Neural cell (in vitro differentiated cells): Measurements from ENCODE around the gene CD84. TPM values are rescaled to one million over a fixed set of nuclear protein-coding genes. Genes with fewer than 3 reads are reported as not detected.

Experiments used
- H2AFZ ChIP-seq: fragments of 200-600, 300-800 bp; sonication (generic), shearing (Covaris generic); 2 replicates; pipeline ENCODE4 v1.6.0; 2014; ENCODE audit warnings: low read depth, mild to moderate bottlenecking, antibody characterized with exemption, low read length, moderate library complexity
- H3F3A ChIP-seq: fragments of 200-600 bp; shearing (Covaris generic); 2 replicates; pipeline ENCODE4 v1.6.1; 2016; ENCODE audit warnings: mild to moderate bottlenecking, moderate library complexity, mixed read lengths, antibody characterized with exemption, low read length; ENCODE audit not compliant: insufficient read depth, poor library complexity, severe bottlenecking
- H3K27ac ChIP-seq: fragments of 200-600, 300-800 bp; sonication (generic), shearing (Covaris generic); 2 replicates; pipeline ENCODE4 v1.5.1; 2014; ENCODE audit warnings: mild to moderate bottlenecking, low read length, moderate library complexity
- H3K27me3 ChIP-seq: fragments of 300-800, 200-600 bp; sonication (generic), shearing (Covaris generic); 2 replicates; pipeline ENCODE4 v1.6.0; 2014; ENCODE audit warnings: mild to moderate bottlenecking, low read depth, low read length, moderate library complexity; ENCODE audit not compliant: insufficient read depth
- H3K36me3 ChIP-seq: fragments of 300-800, 200-600 bp; sonication (generic), shearing (Covaris generic); 2 replicates; pipeline ENCODE4 v1.5.1; 2014; ENCODE audit warnings: mild to moderate bottlenecking, antibody characterized with exemption, low read length, moderate library complexity; ENCODE audit not compliant: insufficient read depth
- H3K4me2 ChIP-seq: fragments of 300-800, 200-600 bp; sonication (generic), shearing (Covaris generic); 2 replicates; pipeline ENCODE4 v1.6.0; 2014; ENCODE audit warnings: mild to moderate bottlenecking, low read length
- H3K4me3 ChIP-seq: fragments of 300-800, 200-600 bp; sonication (generic), shearing (Covaris generic); 2 replicates; pipeline ENCODE4 v1.5.1; 2014; ENCODE audit warnings: mild to moderate bottlenecking, low read length, moderate library complexity
- H3K79me2 ChIP-seq: fragments of 200-600 bp; shearing (Covaris generic); replicated peaks from 2 replicates; pipeline ENCODE4 v1.6.0; 2014; ENCODE audit warnings: mild to moderate bottlenecking, low read length, moderate library complexity; ENCODE audit not compliant: insufficient read depth
- H3K9ac ChIP-seq: fragments of 300-800, 200-600 bp; sonication (generic), shearing (Covaris generic); 2 replicates; pipeline ENCODE4 v1.6.1; 2016; ENCODE audit warnings: mild to moderate bottlenecking, low read length, mixed read lengths
- H3K9me2 ChIP-seq: fragments of 200-600 bp; shearing (Covaris generic); 2 replicates; pipeline ENCODE4 v1.6.1; 2016; ENCODE audit warnings: mild to moderate bottlenecking, low read length, mixed read lengths; ENCODE audit not compliant: insufficient read depth
- H3K9me3 ChIP-seq: fragments of 200-600, 300-800 bp; sonication (generic), shearing (Covaris generic); 2 replicates; pipeline ENCODE4 v1.6.1; 2016; ENCODE audit warnings: mild to moderate bottlenecking, mixed run types, low read length, moderate library complexity, mixed read lengths
- H4K20me1 ChIP-seq: fragments of 200-600 bp; shearing (Covaris generic); 2 replicates; pipeline ENCODE4 v1.6.1; 2016; ENCODE audit warnings: mild to moderate bottlenecking, mixed run types; ENCODE audit not compliant: insufficient read depth
- EP300 ChIP-seq: fragments of 450-650 bp; conservative IDR thresholded peaks from 2 replicates; pipeline ENCODE4 v1.6.1; 2014; ENCODE audit warnings: antibody characterized with exemption, mild to moderate bottlenecking, moderate library complexity; ENCODE audit not compliant: poor library complexity, severe bottlenecking
- EZH2 ChIP-seq: fragments of 200-600, 300-800 bp; shearing (Covaris generic), sonication (generic); IDR thresholded peaks from 2 replicates; pipeline ENCODE4 v1.6.1; 2014; ENCODE audit warnings: antibody characterized with exemption, low read length, borderline replicate concordance, mild to moderate bottlenecking; ENCODE audit not compliant: insufficient read depth, poor library complexity, severe bottlenecking
- MXI1 ChIP-seq: fragments of 450-650 bp; conservative IDR thresholded peaks from 2 replicates; pipeline ENCODE4 v1.6.1; 2014; ENCODE audit warnings: antibody characterized with exemption, mild to moderate bottlenecking; ENCODE audit not compliant: poor library complexity, severe bottlenecking
- POLR2AphosphoS5 ChIP-seq: IDR thresholded peaks from 2 replicates; pipeline ENCODE4 v1.6.1; 2012
- RAD21 ChIP-seq: fragments of 450-650 bp; conservative IDR thresholded peaks from 2 replicates; pipeline ENCODE4 v1.6.1; 2014; ENCODE audit warnings: antibody characterized with exemption, mild to moderate bottlenecking, moderate library complexity
- SMC3 ChIP-seq: fragments of 450-650 bp; conservative IDR thresholded peaks from 2 replicates; pipeline ENCODE4 v1.6.1; 2014; ENCODE audit warnings: antibody characterized with exemption, mild to moderate bottlenecking, moderate library complexity; ENCODE audit not compliant: poor library complexity
- TAF1 ChIP-seq: IDR thresholded peaks from 2 replicates; pipeline ENCODE4 v1.6.1; 2012; ENCODE audit warnings: low read depth
- polyA plus RNA-seq: library from polyadenylated mRNA; depleted of rRNA; stranded (reverse); fragments of >200 nt; gene quantifications from 2 replicates; pipeline ENCODE4 v1.2.3, GENCODE V29; 2014
- TF ChIP-seq, protein P1 (sequence below): fragments of 450-650 bp; IDR thresholded peaks from 2 replicates; pipeline ENCODE4 v1.5.1; 2014; ENCODE audit warnings: antibody characterized with exemption, mild to moderate bottlenecking, moderate library complexity; ENCODE audit not compliant: poor library complexity, severe bottlenecking
- TF ChIP-seq, protein P2 (sequence below): IDR thresholded peaks from 2 replicates; pipeline ENCODE4 v1.6.1; 2012; ENCODE audit warnings: borderline replicate concordance

Gene CD84
- polyA plus RNA-seq, 1 donor from 2014 or later, result not detected

DNA sequence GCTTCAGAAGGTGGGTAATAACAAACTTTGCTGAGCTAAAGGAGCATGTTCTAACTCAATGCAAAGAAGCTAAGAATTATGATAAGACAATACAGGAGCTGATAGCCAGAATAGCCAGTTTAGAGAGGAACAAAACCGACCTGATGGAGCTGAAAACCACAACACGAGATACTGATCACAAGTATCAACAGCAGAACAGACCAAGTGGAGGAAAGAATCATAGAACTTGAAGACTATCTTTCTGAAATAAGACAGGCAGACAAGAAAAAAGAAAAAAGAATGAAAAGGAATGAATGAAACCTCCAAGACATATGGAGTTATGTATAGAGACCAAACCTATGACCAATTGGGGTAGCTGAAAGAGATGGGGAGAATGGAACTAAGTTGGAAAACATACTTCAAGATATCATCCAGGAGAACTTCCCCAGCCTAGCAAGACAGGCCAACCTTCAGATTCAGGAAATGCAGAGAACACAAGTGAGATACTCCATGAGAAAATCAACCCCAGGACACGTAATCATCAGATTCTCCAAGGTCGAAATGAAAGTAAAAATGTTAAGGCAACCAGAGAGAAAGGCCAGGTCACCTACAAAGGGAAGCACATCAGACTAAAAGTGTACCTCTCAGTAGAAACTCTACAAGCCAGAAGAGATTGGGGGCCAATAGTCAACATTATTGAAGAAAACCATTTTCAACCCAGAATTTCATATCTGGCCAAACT, 20.5 kb downstream of the CD84 start:
- no peaks in the 10 kb centered on the region for H4K20me1 ChIP-seq
- H3K36me3 ChIP-seq, result no peaks in the 10 kb centered on the region
- TF ChIP-seq EP300 (no peak), TAF1 (no peak), MXI1 (no peak), SMC3 (no peak), POLR2AphosphoS5 (no peak), EZH2 (no peak), RAD21 (no peak)
- TF ChIP-seq, protein P1, sequence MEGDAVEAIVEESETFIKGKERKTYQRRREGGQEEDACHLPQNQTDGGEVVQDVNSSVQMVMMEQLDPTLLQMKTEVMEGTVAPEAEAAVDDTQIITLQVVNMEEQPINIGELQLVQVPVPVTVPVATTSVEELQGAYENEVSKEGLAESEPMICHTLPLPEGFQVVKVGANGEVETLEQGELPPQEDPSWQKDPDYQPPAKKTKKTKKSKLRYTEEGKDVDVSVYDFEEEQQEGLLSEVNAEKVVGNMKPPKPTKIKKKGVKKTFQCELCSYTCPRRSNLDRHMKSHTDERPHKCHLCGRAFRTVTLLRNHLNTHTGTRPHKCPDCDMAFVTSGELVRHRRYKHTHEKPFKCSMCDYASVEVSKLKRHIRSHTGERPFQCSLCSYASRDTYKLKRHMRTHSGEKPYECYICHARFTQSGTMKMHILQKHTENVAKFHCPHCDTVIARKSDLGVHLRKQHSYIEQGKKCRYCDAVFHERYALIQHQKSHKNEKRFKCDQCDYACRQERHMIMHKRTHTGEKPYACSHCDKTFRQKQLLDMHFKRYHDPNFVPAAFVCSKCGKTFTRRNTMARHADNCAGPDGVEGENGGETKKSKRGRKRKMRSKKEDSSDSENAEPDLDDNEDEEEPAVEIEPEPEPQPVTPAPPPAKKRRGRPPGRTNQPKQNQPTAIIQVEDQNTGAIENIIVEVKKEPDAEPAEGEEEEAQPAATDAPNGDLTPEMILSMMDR, result no peak
- TF ChIP-seq, protein P2, sequence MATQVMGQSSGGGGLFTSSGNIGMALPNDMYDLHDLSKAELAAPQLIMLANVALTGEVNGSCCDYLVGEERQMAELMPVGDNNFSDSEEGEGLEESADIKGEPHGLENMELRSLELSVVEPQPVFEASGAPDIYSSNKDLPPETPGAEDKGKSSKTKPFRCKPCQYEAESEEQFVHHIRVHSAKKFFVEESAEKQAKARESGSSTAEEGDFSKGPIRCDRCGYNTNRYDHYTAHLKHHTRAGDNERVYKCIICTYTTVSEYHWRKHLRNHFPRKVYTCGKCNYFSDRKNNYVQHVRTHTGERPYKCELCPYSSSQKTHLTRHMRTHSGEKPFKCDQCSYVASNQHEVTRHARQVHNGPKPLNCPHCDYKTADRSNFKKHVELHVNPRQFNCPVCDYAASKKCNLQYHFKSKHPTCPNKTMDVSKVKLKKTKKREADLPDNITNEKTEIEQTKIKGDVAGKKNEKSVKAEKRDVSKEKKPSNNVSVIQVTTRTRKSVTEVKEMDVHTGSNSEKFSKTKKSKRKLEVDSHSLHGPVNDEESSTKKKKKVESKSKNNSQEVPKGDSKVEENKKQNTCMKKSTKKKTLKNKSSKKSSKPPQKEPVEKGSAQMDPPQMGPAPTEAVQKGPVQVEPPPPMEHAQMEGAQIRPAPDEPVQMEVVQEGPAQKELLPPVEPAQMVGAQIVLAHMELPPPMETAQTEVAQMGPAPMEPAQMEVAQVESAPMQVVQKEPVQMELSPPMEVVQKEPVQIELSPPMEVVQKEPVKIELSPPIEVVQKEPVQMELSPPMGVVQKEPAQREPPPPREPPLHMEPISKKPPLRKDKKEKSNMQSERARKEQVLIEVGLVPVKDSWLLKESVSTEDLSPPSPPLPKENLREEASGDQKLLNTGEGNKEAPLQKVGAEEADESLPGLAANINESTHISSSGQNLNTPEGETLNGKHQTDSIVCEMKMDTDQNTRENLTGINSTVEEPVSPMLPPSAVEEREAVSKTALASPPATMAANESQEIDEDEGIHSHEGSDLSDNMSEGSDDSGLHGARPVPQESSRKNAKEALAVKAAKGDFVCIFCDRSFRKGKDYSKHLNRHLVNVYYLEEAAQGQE, result no peak
- H3K9ac ChIP-seq, result no peak overlapping the region
- H3K27me3 ChIP-seq, result no peaks in the 10 kb centered on the region
- no peak overlapping the region for H3K27ac ChIP-seq
- H3K9me2 ChIP-seq, result no peaks in the 10 kb centered on the region
- H3F3A ChIP-seq, result no peaks in the 10 kb centered on the region
- H3K4me2 ChIP-seq, result no peak overlapping the region
- no peak overlapping the region for H3K4me3 ChIP-seq
- no peaks in the 10 kb centered on the region for H3K9me3 ChIP-seq
- H3K79me2 ChIP-seq, result no peaks in the 10 kb centered on the region
- H2AFZ ChIP-seq, result no peak overlapping the region

DNA sequence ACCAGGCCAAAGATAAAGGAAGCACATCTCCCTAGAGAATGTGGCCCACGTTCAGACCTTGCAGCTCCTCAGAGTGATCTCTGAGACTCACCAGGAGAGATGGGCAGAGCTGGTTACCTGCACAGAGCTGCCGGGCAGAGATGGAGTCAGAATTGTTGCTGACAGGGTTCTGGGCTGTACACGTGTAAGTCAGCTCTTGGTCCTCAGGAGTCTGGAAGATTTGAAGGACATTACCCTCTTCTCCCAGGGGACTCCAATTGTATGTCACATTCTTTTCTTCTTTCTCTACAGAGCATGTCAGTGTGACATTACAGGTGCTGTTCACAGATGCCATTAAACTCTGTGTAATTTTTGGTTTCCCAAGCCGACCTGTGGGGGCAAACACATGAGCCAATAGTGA, 25.5 kb downstream of the CD84 start:
- H4K20me1 ChIP-seq, result no peaks in the 10 kb centered on the region
- H3K36me3 ChIP-seq, result no peaks in the 10 kb centered on the region
- no peaks in the 10 kb centered on the region for H3K79me2 ChIP-seq
- no peak overlapping the region for H2AFZ ChIP-seq
- H3K4me2 ChIP-seq, result no peak overlapping the region
- H3K27me3 ChIP-seq, result no peaks in the 10 kb centered on the region
- no peak overlapping the region for H3K4me3 ChIP-seq
- H3K9me3 ChIP-seq, result no peaks in the 10 kb centered on the region
- H3F3A ChIP-seq, result no peaks in the 10 kb centered on the region
- TF ChIP-seq EP300 (no peak), RAD21 (no peak), POLR2AphosphoS5 (no peak), TAF1 (no peak), EZH2 (no peak), SMC3 (no peak), MXI1 (no peak)
- TF ChIP-seq, protein P2, result no peak
- TF ChIP-seq, protein P1, result no peak
- no peak overlapping the region for H3K27ac ChIP-seq
- no peak overlapping the region for H3K9ac ChIP-seq
- H3K9me2 ChIP-seq, result no peaks in the 10 kb centered on the region
